Type B pancreatic cell (in vitro differentiated cells): ENCODE measurements around the gene UBASH3B. TPM values are rescaled to one million over a fixed set of nuclear protein-coding genes. Genes with fewer than 3 reads are reported as not detected.

Experiments
- DNase-seq: peaks from one replicate; pipeline ENCODE4 v3.0.0; 2021; ENCODE audit warnings: mixed read lengths; ENCODE audit not compliant: unreplicated experiment; ENCODE audit errors: extremely low spot score
- H3K27ac Mint-ChIP-seq: 2 replicates; pipeline ENCODE4 v1.8.0; 2021; ENCODE audit warnings: mild to moderate bottlenecking, mixed read lengths
- H3K27me3 Mint-ChIP-seq: 2 replicates; pipeline ENCODE4 v1.8.0; 2021; ENCODE audit warnings: mixed read lengths
- H3K36me3 Mint-ChIP-seq: 2 replicates; pipeline ENCODE4 v1.8.0; 2021; ENCODE audit warnings: mixed read lengths
- H3K4me1 Mint-ChIP-seq: one replicate; pipeline ENCODE4 v1.8.0; 2021; ENCODE audit warnings: mixed read lengths; ENCODE audit not compliant: unreplicated experiment
- H3K4me3 Mint-ChIP-seq: 2 replicates; pipeline ENCODE4 v1.8.0; 2021; ENCODE audit warnings: mild to moderate bottlenecking, mixed read lengths
- H3K9me3 Mint-ChIP-seq: 2 replicates; pipeline ENCODE4 v1.8.0; 2021; ENCODE audit warnings: mixed read lengths
- CTCF ChIP-seq: fragments of 200-600 bp; sonication (generic); conservative IDR thresholded peaks from 2 replicates; pipeline ENCODE4 v1.5.0; 2021; ENCODE audit warnings: antibody characterized with exemption, mild to moderate bottlenecking
- total RNA-seq: library from RNA; stranded (reverse); gene quantifications from 2 replicates; pipeline ENCODE4 v1.2.1, GENCODE V29; 2021; ENCODE audit warnings: low replicate concordance

UBASH3B gene
- total RNA-seq, 1 donor from 2014 or later: 8.6 TPM

GRCh38 chr11:122642472-122642922 is 13.0 kb upstream of the UBASH3B start:
- TF ChIP-seq CTCF: no peak
- Mint-ChIP-seq H3K9me3 (no peaks in the 10 kb centered on the region), H3K4me1 (no peaks in the 10 kb centered on the region), H3K36me3 (no peaks in the 10 kb centered on the region), H3K27ac (no peak overlapping the region), H3K27me3 (peaks cover 3% of the 10 kb centered on the region), H3K4me3 (no peak overlapping the region)
- no peak for DNase-seq

- DNase-seq: no peak
- H3K4me1 Mint-ChIP-seq: no peaks in the 10 kb centered on the region
- H3K9me3 Mint-ChIP-seq: no peaks in the 10 kb centered on the region
- H3K36me3 Mint-ChIP-seq: no peaks in the 10 kb centered on the region
- H3K27ac Mint-ChIP-seq: no peak overlapping the region
- no peak overlapping the region for H3K4me3 Mint-ChIP-seq
- H3K27me3 Mint-ChIP-seq: peaks cover 3% of the 10 kb centered on the region
- TF ChIP-seq CTCF: no peak
These were observed 12.6 kb upstream of the UBASH3B start for GRCh38 chr11:122642971-122643370.

- H3K9me3 Mint-ChIP-seq: no peaks in the 10 kb centered on the region
- H3K4me3 Mint-ChIP-seq: no peak overlapping the region
- peaks cover 4% of the 10 kb centered on the region for H3K27me3 Mint-ChIP-seq
- H3K36me3 Mint-ChIP-seq: no peaks in the 10 kb centered on the region
- TF ChIP-seq CTCF: no peak
- H3K27ac Mint-ChIP-seq: no peak overlapping the region
- H3K4me1 Mint-ChIP-seq: no peaks in the 10 kb centered on the region
- DNase-seq: no peak
These were observed 9.7 kb upstream of the UBASH3B start for GRCh38 chr11:122645847-122646246.

- no peak for DNase-seq
- Mint-ChIP-seq H3K36me3 (no peaks in the 10 kb centered on the region), H3K4me1 (no peaks in the 10 kb centered on the region), H3K27ac (no peak overlapping the region), H3K4me3 (no peak overlapping the region), H3K27me3 (peaks cover 5% of the 10 kb centered on the region), H3K9me3 (no peaks in the 10 kb centered on the region)
- TF ChIP-seq CTCF: no peak
These were observed 8.8 kb upstream of the UBASH3B start for GRCh38 chr11:122646549-122647340.

- Mint-ChIP-seq H3K27me3 (peaks cover 9% of the 10 kb centered on the region), H3K9me3 (no peaks in the 10 kb centered on the region), H3K27ac (no peak overlapping the region), H3K36me3 (no peaks in the 10 kb centered on the region), H3K4me1 (no peaks in the 10 kb centered on the region), H3K4me3 (no peak overlapping the region)
- no peak for DNase-seq
- TF ChIP-seq CTCF: no peak
These were observed 7.7 kb upstream of the UBASH3B start for GRCh38 chr11:122647736-122648275.
